ENCODE measurements around the gene HFE. TPM values are rescaled to one million over a fixed set of nuclear protein-coding genes. Genes with fewer than 3 reads are reported as not detected.
A peak's percentile ranks its signal among the peaks of the same experiment; 100 is the strongest.

The HFE gene
- total and polyA plus RNA-seq, 2 of the 13 experiments (the other 11 are each of a cell fraction or from before 2014, with no cell fraction given), result 3.7 to 6.3 TPM

DNA sequence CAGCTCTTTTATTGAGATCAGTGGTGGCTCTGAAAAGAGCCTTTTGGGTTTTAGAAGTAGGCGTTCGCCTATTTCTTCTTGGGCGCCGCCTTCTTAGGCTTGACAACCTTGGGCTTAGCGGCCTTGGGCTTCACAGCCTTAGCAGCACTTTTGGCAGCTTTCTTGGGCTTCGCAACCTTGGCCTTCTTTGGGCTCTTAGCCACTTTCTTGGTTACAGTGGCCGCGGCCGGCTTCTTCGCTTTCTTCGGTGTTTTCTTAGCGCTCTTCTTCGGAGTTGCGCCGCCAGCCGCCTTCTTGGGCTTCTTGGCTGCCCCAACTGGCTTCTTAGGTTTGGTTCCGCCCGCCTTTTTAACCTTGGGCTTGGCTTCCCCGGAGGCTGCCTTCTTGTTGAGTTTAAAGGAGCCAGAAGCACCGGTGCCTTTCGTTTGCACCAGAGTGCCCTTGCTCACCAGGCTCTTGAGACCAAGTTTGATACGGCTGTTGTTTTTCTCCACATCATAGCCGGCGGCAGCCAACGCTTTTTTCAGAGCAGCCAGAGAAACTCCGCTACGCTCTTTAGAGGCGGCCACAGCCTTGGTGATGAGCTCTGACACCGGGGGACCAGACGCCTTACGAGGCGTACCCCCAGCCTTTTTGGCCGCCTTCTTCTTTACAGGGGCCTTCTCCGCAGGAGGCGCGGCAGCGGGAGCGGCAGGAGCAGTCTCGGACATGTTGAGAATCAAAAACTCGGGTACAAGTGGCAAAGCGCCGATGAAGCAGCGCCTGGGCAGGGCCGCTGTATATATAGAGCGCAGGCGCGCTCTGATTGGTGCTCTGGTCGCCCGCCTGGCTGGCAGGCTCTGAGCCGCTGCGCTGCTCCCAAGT lies 31.3 kb upstream of the HFE start (continued):
- TF ChIP-seq, protein P1, sequence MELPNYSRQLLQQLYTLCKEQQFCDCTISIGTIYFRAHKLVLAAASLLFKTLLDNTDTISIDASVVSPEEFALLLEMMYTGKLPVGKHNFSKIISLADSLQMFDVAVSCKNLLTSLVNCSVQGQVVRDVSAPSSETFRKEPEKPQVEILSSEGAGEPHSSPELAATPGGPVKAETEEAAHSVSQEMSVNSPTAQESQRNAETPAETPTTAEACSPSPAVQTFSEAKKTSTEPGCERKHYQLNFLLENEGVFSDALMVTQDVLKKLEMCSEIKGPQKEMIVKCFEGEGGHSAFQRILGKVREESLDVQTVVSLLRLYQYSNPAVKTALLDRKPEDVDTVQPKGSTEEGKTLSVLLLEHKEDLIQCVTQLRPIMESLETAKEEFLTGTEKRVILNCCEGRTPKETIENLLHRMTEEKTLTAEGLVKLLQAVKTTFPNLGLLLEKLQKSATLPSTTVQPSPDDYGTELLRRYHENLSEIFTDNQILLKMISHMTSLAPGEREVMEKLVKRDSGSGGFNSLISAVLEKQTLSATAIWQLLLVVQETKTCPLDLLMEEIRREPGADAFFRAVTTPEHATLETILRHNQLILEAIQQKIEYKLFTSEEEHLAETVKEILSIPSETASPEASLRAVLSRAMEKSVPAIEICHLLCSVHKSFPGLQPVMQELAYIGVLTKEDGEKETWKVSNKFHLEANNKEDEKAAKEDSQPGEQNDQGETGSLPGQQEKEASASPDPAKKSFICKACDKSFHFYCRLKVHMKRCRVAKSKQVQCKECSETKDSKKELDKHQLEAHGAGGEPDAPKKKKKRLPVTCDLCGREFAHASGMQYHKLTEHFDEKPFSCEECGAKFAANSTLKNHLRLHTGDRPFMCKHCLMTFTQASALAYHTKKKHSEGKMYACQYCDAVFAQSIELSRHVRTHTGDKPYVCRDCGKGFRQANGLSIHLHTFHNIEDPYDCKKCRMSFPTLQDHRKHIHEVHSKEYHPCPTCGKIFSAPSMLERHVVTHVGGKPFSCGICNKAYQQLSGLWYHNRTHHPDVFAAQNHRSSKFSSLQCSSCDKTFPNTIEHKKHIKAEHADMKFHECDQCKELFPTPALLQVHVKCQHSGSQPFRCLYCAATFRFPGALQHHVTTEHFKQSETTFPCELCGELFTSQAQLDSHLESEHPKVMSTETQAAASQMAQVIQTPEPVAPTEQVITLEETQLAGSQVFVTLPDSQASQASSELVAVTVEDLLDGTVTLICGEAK (IDR thresholded peaks at IDR 0.05), result no peak
- TF ChIP-seq, protein P1 (CRISPR knock-in tag; IDR thresholded peaks at IDR 0.05), result peak; percentile 89
- TF ChIP-seq, protein P2, sequence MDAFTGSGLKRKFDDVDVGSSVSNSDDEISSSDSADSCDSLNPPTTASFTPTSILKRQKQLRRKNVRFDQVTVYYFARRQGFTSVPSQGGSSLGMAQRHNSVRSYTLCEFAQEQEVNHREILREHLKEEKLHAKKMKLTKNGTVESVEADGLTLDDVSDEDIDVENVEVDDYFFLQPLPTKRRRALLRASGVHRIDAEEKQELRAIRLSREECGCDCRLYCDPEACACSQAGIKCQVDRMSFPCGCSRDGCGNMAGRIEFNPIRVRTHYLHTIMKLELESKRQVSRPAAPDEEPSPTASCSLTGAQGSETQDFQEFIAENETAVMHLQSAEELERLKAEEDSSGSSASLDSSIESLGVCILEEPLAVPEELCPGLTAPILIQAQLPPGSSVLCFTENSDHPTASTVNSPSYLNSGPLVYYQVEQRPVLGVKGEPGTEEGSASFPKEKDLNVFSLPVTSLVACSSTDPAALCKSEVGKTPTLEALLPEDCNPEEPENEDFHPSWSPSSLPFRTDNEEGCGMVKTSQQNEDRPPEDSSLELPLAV (CRISPR knock-in tag; conservative IDR thresholded peaks at IDR 0.05; ENCODE audit: low read depth), result peak; percentile 82; the same call in 1 of the 2 replicates
- TF ChIP-seq, protein P3, sequence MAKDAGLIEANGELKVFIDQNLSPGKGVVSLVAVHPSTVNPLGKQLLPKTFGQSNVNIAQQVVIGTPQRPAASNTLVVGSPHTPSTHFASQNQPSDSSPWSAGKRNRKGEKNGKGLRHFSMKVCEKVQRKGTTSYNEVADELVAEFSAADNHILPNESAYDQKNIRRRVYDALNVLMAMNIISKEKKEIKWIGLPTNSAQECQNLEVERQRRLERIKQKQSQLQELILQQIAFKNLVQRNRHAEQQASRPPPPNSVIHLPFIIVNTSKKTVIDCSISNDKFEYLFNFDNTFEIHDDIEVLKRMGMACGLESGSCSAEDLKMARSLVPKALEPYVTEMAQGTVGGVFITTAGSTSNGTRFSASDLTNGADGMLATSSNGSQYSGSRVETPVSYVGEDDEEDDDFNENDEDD (CRISPR knock-in tag; IDR thresholded peaks at IDR 0.05; ENCODE audit: borderline replicate concordance), result peak; percentile 34; the same call in 1 of the 2 replicates
- peak; percentile 89; the same call in 1 of the 2 replicates for TF ChIP-seq ZSCAN12 (CRISPR knock-in tag; IDR thresholded peaks at IDR 0.05)
- peak; percentile 93 for TF ChIP-seq ZNF431 (CRISPR knock-in tag; IDR thresholded peaks at IDR 0.05; ENCODE audit: borderline replicate concordance, low read depth)
- peak; percentile 72; the same call in 1 of the 2 replicates for TF ChIP-seq SALL2 (CRISPR knock-in tag; IDR thresholded peaks at IDR 0.05)
- no peak; the same call in none of the 2 replicates for TF ChIP-seq MEIS2 (CRISPR knock-in tag; IDR thresholded peaks at IDR 0.05)
- peak; percentile 45 for TF ChIP-seq TAF15 (IDR thresholded peaks at IDR 0.05; ENCODE audit: low read depth, low read length, poor library complexity, severe bottlenecking)
- TF ChIP-seq ZNF335 (CRISPR knock-in tag; IDR thresholded peaks at IDR 0.05), result peak; percentile 43; the same call in 1 of the 2 replicates
- TF ChIP-seq HOXA7 (CRISPR knock-in tag; IDR thresholded peaks at IDR 0.05), result peak; percentile 95
- TF ChIP-seq FOXM1 (CRISPR knock-in tag; IDR thresholded peaks at IDR 0.05), result peak; percentile 88; the same call in 1 of the 2 replicates
- TF ChIP-seq ZNF891 (CRISPR knock-in tag; IDR thresholded peaks at IDR 0.05), result peak; percentile 97
- peak; percentile 93 for TF ChIP-seq BRD4 (CRISPR knock-in tag; IDR thresholded peaks at IDR 0.05)
- TF ChIP-seq, protein P4, sequence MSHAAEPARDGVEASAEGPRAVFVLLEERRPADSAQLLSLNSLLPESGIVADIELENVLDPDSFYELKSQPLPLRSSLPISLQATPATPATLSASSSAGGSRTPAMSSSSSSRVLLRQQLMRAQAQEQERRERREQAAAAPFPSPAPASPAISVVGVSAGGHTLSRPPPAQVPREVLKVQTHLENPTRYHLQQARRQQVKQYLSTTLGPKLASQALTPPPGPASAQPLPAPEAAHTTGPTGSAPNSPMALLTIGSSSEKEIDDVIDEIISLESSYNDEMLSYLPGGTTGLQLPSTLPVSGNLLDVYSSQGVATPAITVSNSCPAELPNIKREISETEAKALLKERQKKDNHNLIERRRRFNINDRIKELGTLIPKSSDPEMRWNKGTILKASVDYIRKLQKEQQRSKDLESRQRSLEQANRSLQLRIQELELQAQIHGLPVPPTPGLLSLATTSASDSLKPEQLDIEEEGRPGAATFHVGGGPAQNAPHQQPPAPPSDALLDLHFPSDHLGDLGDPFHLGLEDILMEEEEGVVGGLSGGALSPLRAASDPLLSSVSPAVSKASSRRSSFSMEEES (CRISPR knock-in tag; IDR thresholded peaks at IDR 0.05), result 0 out of 2 replicates have a peak, but pooled peaks have one; percentile 54
